GM21515 (cell line): ENCODE data around the gene ZNF697.
"Not testable (repeated sequence)": the region's sequence is repeated elsewhere in the genome, so short reads cannot be mapped to it uniquely, and the experiment has no call there.

Source experiments
- ATAC-seq: cut with Tn5 transposase; IDR thresholded peaks from one replicate; pipeline ENCODE4 v1.9.1; 2021; ENCODE audit not compliant: unreplicated experiment

Gene ZNF697

DNA sequence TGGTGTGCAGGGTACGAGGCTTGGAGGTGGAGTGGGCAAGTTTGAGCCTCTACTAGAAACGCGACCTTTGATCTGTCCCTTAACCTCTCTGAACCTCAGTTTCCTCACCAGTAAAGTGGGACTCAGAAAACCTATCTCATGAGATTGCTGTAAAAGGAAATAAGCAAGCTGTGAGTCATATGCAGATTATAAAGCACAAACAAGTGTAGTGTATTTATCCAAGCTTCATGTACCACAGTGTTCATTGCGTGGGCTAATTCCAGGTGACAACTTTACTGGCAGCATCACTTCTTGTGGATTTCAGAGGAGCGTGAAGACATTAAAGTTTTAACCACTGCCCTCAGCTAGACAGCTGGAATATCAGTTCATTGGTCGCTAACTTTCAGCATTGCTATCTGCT is 44.4 kb downstream of the ZNF697 start:
- ATAC-seq, result no peak

DNA sequence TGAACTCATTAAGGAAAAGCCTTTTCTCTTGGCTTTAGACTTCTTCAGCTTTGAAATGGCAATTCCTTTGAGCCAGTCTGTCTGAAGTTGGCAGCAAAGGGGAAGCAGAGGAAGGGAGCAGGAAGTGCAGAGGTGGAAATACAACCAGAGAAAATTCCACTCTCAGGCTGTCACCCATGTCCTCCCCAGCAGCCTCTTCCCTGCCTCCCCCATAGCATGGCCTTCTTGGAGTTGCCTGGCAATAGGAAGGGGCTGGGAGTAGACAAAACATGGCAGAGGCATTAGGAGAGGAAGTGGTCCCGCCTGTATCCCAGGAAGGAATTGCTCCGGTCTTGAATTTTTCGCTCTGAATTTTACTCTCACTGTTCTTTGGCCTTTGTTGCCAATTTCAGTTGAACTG is 44.8 kb downstream of the ZNF697 start:
- ATAC-seq, result not testable (repeated sequence)

DNA sequence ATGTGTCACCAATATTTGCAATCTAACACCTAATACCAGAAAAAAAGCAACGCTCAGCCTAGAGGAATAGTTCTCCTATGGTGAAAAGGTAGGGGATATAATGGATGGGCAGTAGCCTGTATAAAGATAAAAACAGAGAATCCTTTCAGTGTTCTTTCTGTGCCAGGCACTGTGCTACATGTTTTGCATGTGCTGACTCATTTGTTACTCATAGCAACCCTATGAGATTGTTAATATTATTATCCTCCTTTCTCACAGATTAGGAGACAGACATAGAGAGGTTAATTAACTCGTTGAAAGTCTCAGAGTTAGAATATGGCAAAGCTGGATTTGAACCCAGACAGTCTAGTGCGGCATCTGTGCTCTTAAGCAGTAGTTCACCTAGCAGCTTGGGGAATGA is 45.3 kb downstream of the ZNF697 start:
- not testable (repeated sequence) for ATAC-seq

DNA sequence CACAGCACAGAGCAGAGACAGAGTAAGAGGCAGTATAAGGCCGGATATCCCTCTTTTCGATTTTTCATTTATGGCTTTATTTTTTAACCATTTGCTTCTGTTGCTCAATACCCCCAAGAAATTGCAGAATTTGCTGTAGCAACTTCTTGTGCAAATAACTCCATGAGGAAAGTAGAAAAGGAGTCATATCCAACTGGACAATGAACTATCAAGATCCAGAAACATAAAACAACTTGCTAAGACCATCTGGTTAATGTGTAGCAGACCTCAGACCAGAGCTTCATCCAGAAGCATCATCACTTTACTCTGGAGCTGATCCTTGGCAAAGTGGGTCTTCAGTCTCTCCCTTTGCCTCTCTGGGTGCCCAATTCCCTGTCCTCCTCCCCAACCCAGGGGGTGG is 45.9 kb downstream of the ZNF697 start:
- no peak for ATAC-seq

DNA sequence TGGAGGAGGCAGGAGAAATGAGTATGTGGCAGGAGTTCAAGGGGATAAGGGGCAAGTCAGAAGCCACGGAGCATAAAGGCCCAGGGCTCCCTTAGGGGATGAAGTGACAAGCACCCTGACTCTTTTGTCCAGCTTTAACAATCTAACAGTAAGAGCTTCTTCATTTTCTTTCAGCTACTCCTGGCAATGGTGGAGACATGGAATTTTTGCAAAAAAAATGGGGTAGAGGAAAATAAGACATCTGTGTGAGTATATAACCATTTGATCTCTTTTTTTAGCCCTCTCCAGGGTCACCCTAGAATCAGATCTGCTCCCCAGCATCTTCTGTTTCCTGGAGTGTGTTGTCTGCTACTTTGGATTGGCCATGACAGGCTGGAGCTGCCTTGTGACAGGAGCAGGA is 47.1 kb downstream of the ZNF697 start:
- no peak for ATAC-seq

DNA sequence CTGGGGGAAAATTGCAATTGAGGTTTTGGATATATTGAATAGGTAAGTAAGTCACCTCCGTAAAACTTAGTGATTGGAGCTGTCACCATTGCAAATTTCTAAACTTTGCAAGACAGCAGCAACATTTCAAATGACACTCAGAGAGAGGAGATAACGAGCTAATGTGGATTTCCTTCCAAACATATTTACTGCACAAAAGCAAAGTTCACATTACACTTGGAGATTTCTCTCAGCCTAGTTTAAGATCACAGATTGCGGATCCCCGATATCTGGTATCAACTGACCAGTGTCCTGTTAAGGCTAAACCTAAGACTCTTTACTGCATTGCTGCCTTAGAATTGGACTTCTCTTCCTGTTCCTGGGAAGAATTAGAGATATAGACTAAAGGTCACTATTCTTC is 47.5 kb downstream of the ZNF697 start:
- no peak for ATAC-seq

DNA sequence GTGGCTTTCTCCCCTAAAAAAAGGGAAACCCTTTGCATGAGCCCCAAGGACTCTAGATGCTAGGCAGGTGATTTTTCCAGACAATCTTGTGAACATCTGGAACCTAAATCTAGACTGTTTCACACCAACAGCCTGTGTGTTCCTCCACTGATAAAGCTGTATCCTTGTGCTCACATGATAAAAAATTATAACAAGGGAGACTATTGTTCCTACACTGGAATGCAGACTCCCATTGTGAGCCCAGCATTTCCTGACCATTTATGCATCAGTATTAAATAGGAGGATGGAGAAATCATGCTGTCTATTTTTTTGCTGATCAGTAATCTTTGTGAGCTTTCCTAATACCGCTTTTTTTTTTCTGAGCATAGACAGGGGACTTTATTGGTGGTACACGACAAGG is 52.5 kb downstream of the ZNF697 start:
- ATAC-seq, result no peak

DNA sequence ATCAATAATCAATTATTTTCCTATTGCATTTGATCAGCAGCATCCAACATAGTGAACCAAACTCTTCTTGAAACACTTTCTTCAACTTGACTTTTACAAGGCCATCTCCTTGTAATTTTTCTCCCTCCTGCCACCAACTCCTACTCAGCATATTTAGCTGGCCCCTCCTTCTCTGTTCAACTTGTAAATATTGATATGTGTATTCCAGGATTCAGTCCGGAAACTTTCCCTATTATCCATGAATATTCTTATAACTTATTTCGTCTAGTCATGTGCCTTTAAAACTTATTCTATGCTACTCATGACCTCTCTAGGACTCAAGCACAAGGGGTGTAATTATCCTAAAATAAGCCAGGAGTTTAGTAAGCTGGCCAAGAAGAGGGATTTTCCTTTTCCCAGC is 52.9 kb downstream of the ZNF697 start:
- no peak for ATAC-seq

DNA sequence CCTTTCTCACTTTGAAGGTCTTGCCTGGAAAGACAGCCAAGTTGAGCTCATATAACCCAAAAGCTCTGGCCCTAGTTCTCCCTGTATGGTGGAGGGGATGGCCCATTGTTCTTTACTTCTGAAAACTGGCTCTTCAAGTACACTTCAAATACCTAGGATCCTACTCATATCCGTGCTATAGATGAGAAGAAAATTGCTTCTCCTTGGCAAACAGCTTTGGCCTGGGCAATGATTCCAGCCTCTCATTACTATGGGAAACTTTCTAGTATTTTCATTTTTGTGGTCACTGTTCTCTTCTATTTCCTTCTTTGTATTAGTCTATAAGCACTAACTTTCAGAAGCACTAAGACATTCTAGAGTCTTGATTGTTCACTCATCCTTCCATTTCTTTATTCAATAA is 53.7 kb downstream of the ZNF697 start:
- ATAC-seq, result no peak

DNA sequence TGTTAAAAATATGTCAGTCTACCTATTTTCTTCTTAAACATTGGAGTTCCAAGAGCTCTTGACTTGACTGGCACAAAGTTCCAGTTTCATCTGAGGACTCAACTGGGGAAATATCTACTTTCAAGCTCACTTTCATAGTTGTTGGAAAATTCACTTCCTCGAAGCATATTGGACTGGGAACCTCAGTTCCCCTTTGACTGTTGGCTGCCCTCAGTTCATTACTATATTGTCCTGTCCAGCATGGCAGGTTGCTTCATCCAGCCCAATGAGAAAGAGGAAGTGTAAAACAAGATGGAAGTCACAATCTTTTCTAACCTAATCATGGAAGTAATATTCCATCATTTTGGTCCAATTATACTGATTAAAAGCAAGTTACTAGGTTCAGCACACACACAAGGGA is 54.3 kb downstream of the ZNF697 start:
- no peak for ATAC-seq

DNA sequence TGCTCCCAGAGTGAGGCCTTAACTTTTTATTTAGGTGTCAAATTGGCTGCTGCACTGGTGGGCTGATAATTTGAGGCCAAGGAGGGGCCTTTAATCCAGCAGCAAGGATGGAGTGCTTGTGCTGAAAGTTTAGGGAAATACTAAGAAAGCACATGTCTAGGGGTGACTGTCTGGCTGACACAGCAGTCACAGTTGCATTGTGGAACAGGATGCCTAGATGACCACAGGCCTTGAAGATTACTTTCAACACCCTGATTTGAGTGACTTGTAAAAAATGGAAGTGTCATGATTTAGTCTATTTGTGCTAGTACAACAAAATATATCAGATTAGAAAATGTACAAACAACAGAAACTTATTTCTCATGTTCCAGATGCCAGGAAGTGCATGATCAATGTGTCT is 57.7 kb downstream of the ZNF697 start:
- ATAC-seq, result no peak

DNA sequence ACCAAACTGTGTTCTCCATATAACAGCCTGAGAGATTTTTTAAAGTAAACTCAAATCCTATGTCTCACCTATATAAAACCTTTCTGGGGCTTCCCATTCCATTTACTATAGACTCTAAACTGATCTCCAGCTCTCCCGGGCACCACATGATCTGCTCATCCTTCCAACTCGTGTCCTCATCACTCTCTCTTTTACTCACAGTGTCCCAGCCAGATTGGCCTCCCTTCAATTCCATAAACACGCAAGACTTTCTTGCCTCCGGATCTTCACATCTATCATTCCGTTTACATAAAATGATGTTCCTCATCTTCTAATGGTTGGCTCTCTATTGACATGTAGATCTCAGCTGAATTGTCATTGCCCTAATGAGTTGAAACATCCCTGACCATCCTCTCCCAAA is 59.4 kb downstream of the ZNF697 start:
- no peak for ATAC-seq

DNA sequence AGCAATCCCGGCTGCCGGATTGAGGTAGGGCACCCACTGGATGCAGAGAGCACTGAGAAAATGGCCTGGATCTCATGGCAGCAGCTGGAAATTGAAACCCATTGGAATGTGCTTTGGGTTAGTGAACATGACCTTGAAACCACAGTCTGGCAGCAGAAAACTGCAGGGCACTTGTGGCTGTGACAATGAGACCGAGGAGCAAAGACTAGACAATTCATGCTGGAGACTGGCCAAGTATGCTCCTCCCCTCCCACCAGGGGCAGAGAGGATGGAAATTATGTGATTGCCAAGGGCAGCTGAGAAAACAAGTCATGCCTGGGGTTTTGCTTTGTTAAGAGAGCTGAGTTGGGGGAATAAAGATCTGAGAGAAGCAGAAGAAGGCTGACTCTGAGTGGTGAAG is 60.7 kb downstream of the ZNF697 start:
- ATAC-seq, result no peak

DNA sequence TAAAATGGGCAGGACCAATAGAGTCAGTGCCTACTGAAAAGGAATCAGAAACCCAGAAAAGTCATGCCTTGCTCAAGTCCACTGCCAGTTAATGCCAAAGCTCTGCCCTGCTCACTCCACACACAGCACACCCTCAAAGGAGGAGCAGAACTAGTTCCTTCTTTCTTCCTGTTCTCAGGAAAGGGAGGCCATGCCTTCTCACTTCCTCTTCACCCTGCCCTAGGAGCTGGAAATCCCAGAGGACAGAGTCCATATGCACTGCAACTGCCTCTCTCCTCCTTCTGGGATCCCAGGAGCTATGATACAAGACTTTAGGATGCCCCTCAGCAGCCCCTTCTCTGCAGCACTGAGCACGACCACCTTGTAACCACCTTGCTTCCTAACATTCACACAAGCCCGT is 62.3 kb downstream of the ZNF697 start:
- ATAC-seq, result not testable (repeated sequence)

DNA sequence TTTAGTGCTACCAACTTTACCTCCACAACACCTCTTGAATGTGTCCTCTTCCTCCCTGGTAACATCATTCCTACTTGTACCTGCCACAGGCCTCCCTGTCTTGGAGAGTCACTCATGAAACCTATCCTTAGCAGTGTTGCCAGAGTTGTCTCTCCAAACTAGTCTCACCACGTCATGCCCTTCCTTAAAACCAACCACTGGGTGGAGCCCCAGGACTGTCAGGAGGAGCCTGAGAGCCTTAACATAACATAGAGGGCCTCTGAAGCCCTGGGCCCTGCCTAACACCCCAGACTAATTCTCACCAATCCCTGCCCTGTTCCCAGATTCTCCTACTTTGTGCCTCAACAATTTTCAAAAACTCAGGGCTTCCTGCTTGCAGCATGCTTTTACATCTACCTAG is 65.3 kb downstream of the ZNF697 start:
- no peak for ATAC-seq

DNA sequence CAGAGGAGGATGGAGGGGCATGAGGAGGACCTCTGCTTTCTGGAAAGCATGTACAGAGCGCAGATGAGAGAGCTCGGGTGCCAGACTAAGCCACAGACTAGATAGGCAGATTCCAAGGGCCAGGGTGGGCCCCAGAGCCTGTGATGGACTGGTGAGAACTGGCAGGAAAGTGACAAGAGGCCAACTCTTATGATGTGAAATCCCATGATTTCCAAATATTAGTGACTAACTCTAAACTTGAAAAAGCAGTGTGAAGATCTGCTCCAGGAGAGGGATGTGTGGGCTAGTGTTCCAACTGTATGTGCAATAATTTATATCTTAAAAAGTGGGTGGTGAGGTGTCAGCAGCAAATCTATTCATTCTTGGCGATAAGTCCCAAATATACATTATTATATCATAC is 67.0 kb downstream of the ZNF697 start:
- not testable (repeated sequence) for ATAC-seq

DNA sequence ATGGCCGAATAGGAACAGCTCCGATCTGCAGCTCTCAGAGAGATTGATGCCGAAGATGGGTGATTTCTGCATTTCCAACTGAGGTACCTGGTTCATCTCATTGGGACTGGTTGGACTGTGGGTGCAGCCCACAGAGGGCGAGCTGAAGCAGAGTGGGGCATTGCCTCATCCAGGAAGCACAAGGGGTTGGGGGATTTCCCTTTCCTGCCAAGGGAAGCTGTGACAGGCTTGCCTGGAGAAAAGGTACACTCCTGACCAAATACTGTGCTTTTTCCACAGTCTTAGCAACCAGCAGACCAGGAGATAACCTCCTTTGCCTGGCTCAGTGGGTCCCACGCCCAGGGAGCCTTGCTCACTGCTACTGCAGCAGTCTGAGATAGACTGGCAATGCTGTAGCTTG is 74.2 kb downstream of the ZNF697 start:
- ATAC-seq, result no peak

DNA sequence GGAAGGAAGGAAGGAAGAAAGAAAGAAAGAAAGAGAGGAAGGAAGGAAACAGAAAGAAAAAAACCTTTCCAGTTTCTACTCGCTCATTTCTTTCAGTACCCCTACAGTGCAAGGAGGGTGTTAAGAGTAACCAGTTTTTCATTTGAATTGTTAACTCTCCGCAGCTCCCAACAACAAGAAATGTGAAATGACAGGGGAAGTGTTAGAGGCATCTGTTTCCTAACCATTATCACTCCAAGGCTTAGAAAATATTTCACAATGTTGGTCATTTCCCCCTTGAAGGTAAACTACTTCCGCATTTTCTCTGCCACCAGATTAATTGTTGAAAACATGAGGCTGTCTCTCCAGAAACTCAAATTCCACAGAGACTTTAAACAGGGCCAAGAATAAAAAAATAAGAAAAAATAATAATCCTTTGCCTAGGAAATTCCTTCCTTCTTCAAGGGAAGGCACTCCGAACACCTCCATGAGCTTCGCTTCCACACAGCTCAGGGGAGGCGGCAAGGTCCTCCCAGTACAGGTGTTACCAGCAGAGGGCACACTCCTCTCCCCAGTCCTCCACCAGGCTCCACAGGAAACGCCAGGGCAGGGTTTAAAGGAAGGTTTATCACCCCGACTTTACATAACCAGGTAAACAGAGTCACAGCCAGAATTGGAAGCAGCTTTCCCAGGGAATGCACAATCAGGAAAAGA is 78.0 kb downstream of the ZNF697 start:
- ATAC-seq, result not testable (repeated sequence)
